Measurements from ENCODE around the gene SLU7.

DNA sequence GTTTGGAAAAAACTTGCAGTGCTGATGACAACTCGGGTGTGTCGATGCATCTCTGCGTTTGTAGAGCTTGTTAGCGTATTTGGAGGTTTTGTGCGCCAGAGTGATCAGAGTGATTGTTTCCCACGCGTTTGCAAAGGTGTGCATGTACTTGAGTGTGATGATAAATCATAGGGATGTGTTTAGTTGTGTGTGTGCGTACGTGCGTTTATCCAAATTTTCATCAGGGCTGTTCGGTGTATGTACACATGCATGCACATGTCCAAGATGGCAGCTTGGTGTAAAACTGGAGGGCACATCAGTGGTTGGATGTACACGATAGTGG lies 48.2 kb downstream of the SLU7 start:
- TF ChIP-seq, protein P1, sequence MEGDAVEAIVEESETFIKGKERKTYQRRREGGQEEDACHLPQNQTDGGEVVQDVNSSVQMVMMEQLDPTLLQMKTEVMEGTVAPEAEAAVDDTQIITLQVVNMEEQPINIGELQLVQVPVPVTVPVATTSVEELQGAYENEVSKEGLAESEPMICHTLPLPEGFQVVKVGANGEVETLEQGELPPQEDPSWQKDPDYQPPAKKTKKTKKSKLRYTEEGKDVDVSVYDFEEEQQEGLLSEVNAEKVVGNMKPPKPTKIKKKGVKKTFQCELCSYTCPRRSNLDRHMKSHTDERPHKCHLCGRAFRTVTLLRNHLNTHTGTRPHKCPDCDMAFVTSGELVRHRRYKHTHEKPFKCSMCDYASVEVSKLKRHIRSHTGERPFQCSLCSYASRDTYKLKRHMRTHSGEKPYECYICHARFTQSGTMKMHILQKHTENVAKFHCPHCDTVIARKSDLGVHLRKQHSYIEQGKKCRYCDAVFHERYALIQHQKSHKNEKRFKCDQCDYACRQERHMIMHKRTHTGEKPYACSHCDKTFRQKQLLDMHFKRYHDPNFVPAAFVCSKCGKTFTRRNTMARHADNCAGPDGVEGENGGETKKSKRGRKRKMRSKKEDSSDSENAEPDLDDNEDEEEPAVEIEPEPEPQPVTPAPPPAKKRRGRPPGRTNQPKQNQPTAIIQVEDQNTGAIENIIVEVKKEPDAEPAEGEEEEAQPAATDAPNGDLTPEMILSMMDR (conservative IDR thresholded peaks at IDR 0.05; ENCODE audit: low read length): no peak
- no peak for TF ChIP-seq EZH2phosphoT487 (IDR thresholded peaks at IDR 0.05; ENCODE audit: borderline replicate concordance, low read depth, low read length)

Data from OCI-LY7 (cell line).